Epithelial cell of proximal tubule (primary cell): ENCODE results near the gene DVL2. TPM values are rescaled to one million over a fixed set of nuclear protein-coding genes. Genes with fewer than 3 reads are reported as not detected.
A peak's percentile ranks its signal among the peaks of the same experiment; 100 is the strongest.

Experiments used
- DNase-seq: peaks from one replicate; pipeline ENCODE4 v3.0.0-alpha.2; 2011; ENCODE audit warnings: low read depth
- H3K4me3 ChIP-seq: 2 replicates; pipeline ENCODE4 v1.5.1; 2011; ENCODE audit warnings: low read depth, mild to moderate bottlenecking, low read length
- total RNA-seq: library from RNA; depleted of rRNA; stranded (reverse); fragments of >200 nt; gene quantifications from 2 replicates; pipeline ENCODE4 v1.2.3, GENCODE V29; 2015
- TF ChIP-seq, protein P1 (sequence below): conservative IDR thresholded peaks from 2 replicates; pipeline ENCODE4 v1.5.1; 2012; ENCODE audit warnings: low read depth, mild to moderate bottlenecking, low read length

The DVL2 gene
- total RNA-seq, 1 donor from 2014 or later, result 46.5 TPM

DNA sequence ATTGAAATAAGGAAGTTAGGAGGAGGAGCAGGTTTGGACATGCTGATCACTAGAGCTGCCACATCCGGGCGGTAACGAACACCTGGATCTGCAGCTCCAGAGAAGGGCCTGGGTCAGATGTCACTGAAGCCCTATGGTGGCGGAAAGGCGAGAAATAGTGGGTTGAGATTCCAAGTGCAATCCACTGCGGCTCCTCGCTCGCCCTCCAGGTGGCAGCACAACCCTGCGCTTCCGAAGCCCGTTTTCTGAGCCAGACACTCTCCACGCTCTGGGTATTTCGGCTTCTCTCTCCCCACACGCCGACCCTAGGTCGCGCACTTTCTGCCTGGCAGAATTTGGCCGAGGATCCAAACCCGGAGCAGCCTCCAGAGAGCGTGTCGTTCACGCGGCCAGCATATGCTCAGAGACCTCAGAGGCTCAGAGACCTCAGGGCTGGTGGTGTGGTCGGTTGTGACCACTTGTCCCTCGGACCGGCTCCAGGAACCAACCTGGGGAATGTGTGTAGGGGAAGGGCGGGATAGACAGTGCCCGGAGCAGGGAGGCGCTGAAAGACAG is 46.3 kb upstream of the DVL2 start:
- DNase-seq, result no peak
- TF ChIP-seq, protein P1, sequence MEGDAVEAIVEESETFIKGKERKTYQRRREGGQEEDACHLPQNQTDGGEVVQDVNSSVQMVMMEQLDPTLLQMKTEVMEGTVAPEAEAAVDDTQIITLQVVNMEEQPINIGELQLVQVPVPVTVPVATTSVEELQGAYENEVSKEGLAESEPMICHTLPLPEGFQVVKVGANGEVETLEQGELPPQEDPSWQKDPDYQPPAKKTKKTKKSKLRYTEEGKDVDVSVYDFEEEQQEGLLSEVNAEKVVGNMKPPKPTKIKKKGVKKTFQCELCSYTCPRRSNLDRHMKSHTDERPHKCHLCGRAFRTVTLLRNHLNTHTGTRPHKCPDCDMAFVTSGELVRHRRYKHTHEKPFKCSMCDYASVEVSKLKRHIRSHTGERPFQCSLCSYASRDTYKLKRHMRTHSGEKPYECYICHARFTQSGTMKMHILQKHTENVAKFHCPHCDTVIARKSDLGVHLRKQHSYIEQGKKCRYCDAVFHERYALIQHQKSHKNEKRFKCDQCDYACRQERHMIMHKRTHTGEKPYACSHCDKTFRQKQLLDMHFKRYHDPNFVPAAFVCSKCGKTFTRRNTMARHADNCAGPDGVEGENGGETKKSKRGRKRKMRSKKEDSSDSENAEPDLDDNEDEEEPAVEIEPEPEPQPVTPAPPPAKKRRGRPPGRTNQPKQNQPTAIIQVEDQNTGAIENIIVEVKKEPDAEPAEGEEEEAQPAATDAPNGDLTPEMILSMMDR, result peak; percentile 94
- H3K4me3 ChIP-seq, result peak overlapping the region; percentile 54

- no peak for DNase-seq
- TF ChIP-seq, protein P1, result no peak
Measured at GRCh38 chr17:7279448-7279847, 45.1 kb upstream of the DVL2 start.

DNA sequence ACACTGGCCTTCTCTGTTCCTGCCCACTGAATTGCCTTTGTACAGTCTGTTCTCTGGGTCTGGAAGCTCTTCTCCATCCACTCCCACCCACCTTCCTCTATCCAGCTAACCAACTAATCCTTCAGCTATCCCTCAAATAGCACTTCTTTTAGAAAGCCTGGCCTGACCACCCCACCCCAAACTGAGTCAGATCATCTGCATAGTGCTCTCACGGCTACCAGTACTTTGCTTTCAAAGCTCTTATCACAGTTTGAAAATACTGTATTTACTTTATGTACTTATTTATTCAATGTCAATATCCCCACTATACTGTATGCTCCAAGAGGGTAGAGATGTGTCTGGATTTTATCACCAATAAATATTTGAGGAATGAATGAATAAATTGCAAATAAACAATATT is 32.5 kb upstream of the DVL2 start:
- H3K4me3 ChIP-seq, result no peak overlapping the region
- TF ChIP-seq, protein P1, result no peak
- no peak for DNase-seq

More at GRCh38 chr17:7279448-7279847, 45.1 kb upstream of the DVL2 start:
- H3K4me3 ChIP-seq, result no peak overlapping the region

DNA sequence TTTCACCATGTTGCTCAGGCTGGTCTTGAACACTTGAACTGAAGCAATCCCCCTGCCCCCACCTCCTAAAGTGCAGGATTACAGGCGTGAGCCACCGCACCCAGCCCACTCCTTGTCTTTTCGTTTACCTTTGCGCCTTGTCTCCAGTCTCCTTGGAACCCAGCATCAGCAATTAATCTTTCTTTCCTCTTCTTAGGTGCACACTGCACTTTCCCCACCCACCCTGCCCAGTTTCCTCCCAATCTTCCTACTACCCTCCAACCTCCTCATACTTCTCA is 29.4 kb upstream of the DVL2 start:
- no peak for DNase-seq
- no peak overlapping the region for H3K4me3 ChIP-seq
- TF ChIP-seq, protein P1, result no peak

- no peak for DNase-seq
- peak overlapping the region; percentile 58 for H3K4me3 ChIP-seq
- TF ChIP-seq, protein P1, result no peak
Measured at GRCh38 chr17:7262935-7263800, 28.9 kb upstream of the DVL2 start.

GRCh38 chr17:7262192-7262934 is 28.0 kb upstream of the DVL2 start, which contains the start of gene CLDN7:
CLDN7 (minus strand) TSS chr17:7262478; CDS start chr17:7262043, 435 bp downstream.
- DNase-seq, result no peak
- peak within 1 kb of the TSS; percentile 58 for H3K4me3 ChIP-seq
- TF ChIP-seq, protein P1, result no peak
